SK-N-MC (cell line): ENCODE data around the gene F2R.

Experiments used
- EZH2 ChIP-seq: fragments of 200-600 bp; sonication (generic); IDR thresholded peaks from one replicate; pipeline ENCODE4 v1.6.1; 2017; ENCODE audit warnings: antibody characterized with exemption
- FOXP2 ChIP-seq: optimal IDR thresholded peaks from 2 replicates; pipeline ENCODE3; 2011; ENCODE audit warnings: mild to moderate bottlenecking, moderate library complexity; ENCODE audit not compliant: insufficient read depth; ENCODE audit errors: extremely low read length, control extremely low read depth
- POLR2AphosphoS5 ChIP-seq: IDR thresholded peaks from 2 replicates; pipeline ENCODE4 v1.6.1; 2012; ENCODE audit warnings: mild to moderate bottlenecking, low read depth, low read length, borderline replicate concordance

- TF ChIP-seq POLR2AphosphoS5 (no peak), EZH2 (no peak), FOXP2 (no peak)
Observed at GRCh38 chr5:76718880-76719279, 3.0 kb downstream of the F2R start.
